ENCODE results near the gene RUNX2.

DNA sequence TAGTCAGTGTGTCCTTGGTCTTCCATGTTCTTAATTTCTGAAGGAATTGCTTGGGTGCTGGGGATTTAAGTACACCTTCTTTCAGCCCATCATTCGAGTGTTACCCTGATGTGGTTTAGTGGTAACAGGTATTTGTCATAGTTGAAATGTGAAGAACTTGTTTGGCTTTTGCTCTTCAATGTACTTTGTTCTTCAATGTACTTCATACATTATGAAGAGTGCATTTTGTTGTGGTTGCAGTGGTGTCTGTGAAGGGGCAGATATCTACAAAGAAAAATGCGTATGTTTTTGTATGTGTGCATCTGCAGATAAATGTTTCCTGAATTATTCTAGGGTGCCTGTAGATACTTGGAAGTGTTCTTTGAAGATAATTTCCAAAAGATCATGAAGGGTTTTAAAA is 160.8 kb downstream of the RUNX2 start:
- no peak for TF ChIP-seq CTCF (IDR thresholded peaks at IDR 0.05; ENCODE audit: poor library complexity)
- no peak for TF ChIP-seq EZH2 (IDR thresholded peaks at IDR 0.05; ENCODE audit: borderline replicate concordance)
- TF ChIP-seq EZH2phosphoT487 (IDR thresholded peaks at IDR 0.05; ENCODE audit: low read depth, severe bottlenecking, unreplicated experiment): no peak

Data from hepatocyte (in vitro differentiated cells).